Esophagus mucosa (tissue), 1 donor: ENCODE measurements around the gene TSTD2. TPM values are rescaled to one million over a fixed set of nuclear protein-coding genes. Genes with fewer than 3 reads are reported as not detected.

Source experiments
- ATAC-seq: fragments of 200-7000 bp; cut with Tn5 transposase; one replicate; pipeline ENCODE4 v1.9.1; 2020
- total RNA-seq: library from RNA; stranded (reverse); gene quantifications from one replicate; pipeline ENCODE4 v1.2.4, GENCODE V29; 2023
- donor health status: DM: yes; HTN: yes; CAD: no.

Gene TSTD2
- total RNA-seq, 1 donor from 2014 or later: 10.4 TPM

GRCh38 chr9:97562542-97562941 lies 70.6 kb downstream of the TSTD2 start:
- ATAC-seq: no peak

- no peak for ATAC-seq
Measured at GRCh38 chr9:97561501-97561900, 71.7 kb downstream of the TSTD2 start.

- ATAC-seq: no peak
Measured at GRCh38 chr9:97560851-97561250, 72.3 kb downstream of the TSTD2 start.

GRCh38 chr9:97560154-97560553 lies 73.0 kb downstream of the TSTD2 start:
- no peak for ATAC-seq

- ATAC-seq: no peak
Measured at GRCh38 chr9:97559111-97559514, 74.1 kb downstream of the TSTD2 start.

- no peak for ATAC-seq
Measured at GRCh38 chr9:97558701-97559101, 74.5 kb downstream of the TSTD2 start.

- no peak for ATAC-seq
Measured at GRCh38 chr9:97557606-97558095, 75.5 kb downstream of the TSTD2 start.

- no peak for ATAC-seq
Measured at GRCh38 chr9:97556721-97557605, 76.2 kb downstream of the TSTD2 start.

- ATAC-seq: no peak
Measured at GRCh38 chr9:97556036-97556720, 77.0 kb downstream of the TSTD2 start.

- no peak for ATAC-seq
Measured at GRCh38 chr9:97555164-97555563, 78.0 kb downstream of the TSTD2 start.

- no peak for ATAC-seq
Measured at GRCh38 chr9:97554566-97555075, 78.5 kb downstream of the TSTD2 start.

GRCh38 chr9:97553841-97554240 lies 79.3 kb downstream of the TSTD2 start:
- no peak for ATAC-seq

- ATAC-seq: no peak
Measured at GRCh38 chr9:97553141-97553540, 80.0 kb downstream of the TSTD2 start.

- ATAC-seq: no peak
Measured at GRCh38 chr9:97551308-97551707, 81.9 kb downstream of the TSTD2 start.

- no peak for ATAC-seq
Measured at GRCh38 chr9:97550386-97550785, 82.8 kb downstream of the TSTD2 start.

Other genes with a start within 250 kb of the TSTD2 start
- 9.8 TPM for gene TDRD7, start 221.3 kb downstream of the TSTD2 start, total RNA-seq
- gene TMOD1, start 131.7 kb downstream of the TSTD2 start, total RNA-seq: 0.60 TPM
- gene NCBP1, start 453 bp upstream of the TSTD2 start, total RNA-seq: 16.6 TPM
- 6.3 TPM for gene XPA, start 64.0 kb upstream of the TSTD2 start, total RNA-seq
- 7.6 TPM for gene FOXE1, start 219.9 kb upstream of the TSTD2 start, total RNA-seq